ENCODE measurements around the gene CCDC174. TPM values are rescaled to one million over a fixed set of nuclear protein-coding genes. Genes with fewer than 3 reads are reported as not detected.
"Not testable (repeated sequence)": the region's sequence is repeated elsewhere in the genome, so short reads cannot be mapped to it uniquely, and the experiment has no call there.

CCDC174 gene
- total RNA-seq, 4 donors from 2014 or later, result 15.8 to 24.0 (median 20.2) TPM

DNA sequence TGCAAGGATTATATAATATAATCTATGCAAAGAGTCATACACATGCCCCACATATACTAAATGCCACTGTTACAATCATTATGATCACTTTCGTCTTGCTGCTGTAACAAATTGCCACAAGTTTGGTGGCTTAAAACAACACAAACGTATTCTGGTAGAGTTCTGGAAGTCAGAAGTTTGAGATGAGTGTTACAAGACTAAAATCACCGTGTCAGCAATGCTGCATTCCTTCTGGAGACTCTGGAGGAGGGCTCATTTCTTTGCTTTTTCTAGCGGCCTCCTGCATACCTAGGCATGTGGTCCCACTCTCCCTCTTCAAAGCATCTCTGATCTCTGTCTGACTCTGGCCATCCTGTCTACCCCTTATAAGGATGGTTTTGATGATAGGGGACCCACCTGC lies 1.4 kb upstream of the CCDC174 start:
- Histone ChIP-seq H3K27ac (no peak overlapping the region), H3K4me1 (peaks cover 13 to 32% (median 19%) of the 10 kb centered on the region in 3 donors), H3K27me3 (no peaks in the 10 kb centered on the region), H3K4me3 (no peak overlapping the region), H3K36me3 (peaks cover 0 to 10% of the 10 kb centered on the region in 2 donors), H3K9me3 (no peaks in the 10 kb centered on the region)
- no peak for ATAC-seq
- TF ChIP-seq, protein P1, sequence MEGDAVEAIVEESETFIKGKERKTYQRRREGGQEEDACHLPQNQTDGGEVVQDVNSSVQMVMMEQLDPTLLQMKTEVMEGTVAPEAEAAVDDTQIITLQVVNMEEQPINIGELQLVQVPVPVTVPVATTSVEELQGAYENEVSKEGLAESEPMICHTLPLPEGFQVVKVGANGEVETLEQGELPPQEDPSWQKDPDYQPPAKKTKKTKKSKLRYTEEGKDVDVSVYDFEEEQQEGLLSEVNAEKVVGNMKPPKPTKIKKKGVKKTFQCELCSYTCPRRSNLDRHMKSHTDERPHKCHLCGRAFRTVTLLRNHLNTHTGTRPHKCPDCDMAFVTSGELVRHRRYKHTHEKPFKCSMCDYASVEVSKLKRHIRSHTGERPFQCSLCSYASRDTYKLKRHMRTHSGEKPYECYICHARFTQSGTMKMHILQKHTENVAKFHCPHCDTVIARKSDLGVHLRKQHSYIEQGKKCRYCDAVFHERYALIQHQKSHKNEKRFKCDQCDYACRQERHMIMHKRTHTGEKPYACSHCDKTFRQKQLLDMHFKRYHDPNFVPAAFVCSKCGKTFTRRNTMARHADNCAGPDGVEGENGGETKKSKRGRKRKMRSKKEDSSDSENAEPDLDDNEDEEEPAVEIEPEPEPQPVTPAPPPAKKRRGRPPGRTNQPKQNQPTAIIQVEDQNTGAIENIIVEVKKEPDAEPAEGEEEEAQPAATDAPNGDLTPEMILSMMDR (IDR thresholded peaks at IDR 0.05), result no peak
- TF ChIP-seq EP300 (IDR thresholded peaks at IDR 0.05), result no peak
- TF ChIP-seq POLR2A (IDR thresholded peaks at IDR 0.05), result no peak
- TF ChIP-seq POLR2AphosphoS5 (IDR thresholded peaks at IDR 0.05), result no peak
- WGBS, 2 donors (ENCODE audit: low coverage in 1 of 2), result 94 to 96% methylated on average over 3 to 4 of the region's 4 CpGs

DNA sequence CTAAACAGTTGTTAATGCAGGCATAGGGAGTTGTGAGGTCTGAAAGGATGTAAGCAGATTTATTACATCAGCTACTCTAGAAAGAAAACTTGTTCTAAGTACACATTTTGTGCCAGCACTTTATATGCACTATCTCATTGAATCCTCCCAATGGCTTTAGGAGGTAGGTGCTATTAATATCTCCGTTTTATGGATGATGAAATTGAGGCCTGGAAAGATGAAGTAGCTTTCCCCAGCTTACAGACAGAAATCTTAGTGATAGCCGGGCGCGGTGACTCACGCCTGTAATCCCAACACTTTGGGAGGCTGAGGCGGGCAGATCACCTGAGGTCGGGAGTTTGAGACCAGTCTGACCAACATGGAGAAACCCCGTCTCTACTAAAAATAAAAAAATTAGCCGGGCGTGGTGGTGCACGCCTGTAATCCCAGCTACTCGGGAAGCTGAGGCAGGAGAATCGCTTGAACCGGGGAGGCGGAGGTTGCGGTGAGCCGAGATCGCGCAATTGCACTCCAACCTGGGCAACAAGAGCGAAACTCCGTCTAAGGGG lies 872 bp downstream of the CCDC174 start:
- peak overlapping the region; percentile 84 to 93 (median 91) for H3K27ac ChIP-seq
- 77 to 80% methylated on average over 1 to 14 of the region's 21 CpGs for WGBS, 2 donors (ENCODE audit: low coverage in 1 of 2)

DNA sequence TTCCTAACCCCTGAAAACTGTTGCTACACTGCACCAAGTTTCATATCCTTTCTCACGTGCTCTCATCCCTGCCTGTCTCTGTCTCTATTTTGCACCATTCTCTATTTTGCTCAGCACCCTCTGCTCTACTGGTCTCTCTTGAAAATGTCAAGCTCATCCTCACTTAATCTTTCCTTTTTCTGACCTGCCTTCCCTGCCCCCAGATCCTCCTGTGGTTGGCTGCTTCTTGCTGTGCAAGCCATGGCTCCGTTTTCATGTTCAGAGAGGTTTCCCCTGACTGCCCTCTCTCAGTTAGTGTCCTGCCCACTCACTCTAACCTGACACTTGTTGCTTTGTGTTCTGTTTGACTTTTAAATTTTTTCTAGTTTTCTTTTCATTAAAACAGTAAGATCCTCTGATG lies 6.0 kb downstream of the CCDC174 start:
- Histone ChIP-seq H3K36me3 (peaks cover 4 to 84% of the 10 kb centered on the region in 2 donors), H3K9me3 (no peaks in the 10 kb centered on the region), H3K4me3 (no peak overlapping the region), H3K27me3 (no peaks in the 10 kb centered on the region), H3K27ac (no peak overlapping the region), H3K4me1 (peaks cover 12 to 21% (median 15%) of the 10 kb centered on the region in 3 donors)
- TF ChIP-seq EP300 (IDR thresholded peaks at IDR 0.05) (no peak), POLR2A (IDR thresholded peaks at IDR 0.05) (no peak), POLR2AphosphoS5 (IDR thresholded peaks at IDR 0.05) (no peak)
- TF ChIP-seq, protein P1 (IDR thresholded peaks at IDR 0.05), result no peak
- 71 to 79% methylated on average over 2 of the region's 2 CpGs for WGBS, 2 donors (ENCODE audit: low coverage in 1 of 2)
- ATAC-seq, result no peak

More for the DNA sequence above, 872 bp downstream of the CCDC174 start:
- H3K4me1 ChIP-seq, result peaks cover 13 to 32% (median 19%) of the 10 kb centered on the region in 3 donors
- H3K36me3 ChIP-seq, result peaks cover 4 to 33% of the 10 kb centered on the region in 2 donors
- not testable (repeated sequence) for H3K27me3 ChIP-seq, H3K9me3 ChIP-seq, ATAC-seq
- H3K4me3 ChIP-seq, result peak overlapping the region; percentile 77 to 89

DNA sequence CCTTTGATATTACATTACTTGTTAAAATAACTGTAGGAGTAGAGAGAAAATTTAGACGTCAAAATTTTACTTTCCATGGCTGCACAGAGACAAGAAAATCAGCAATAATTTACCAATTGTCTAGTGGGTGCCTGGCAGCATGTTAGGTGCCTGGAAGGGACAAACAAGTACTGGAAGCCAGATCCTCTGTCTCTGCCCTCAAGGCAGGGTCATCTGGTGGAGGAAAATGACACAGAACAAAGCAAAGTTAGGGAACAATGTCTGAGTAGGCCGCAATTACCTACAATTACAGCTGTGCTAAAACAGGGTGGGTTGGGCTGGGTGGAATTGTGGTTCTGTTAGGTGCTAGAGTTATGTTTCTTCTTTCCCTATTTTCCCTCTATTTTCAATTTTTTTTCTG lies 7.4 kb downstream of the CCDC174 start:
- Histone ChIP-seq H3K27me3 (no peaks in the 10 kb centered on the region), H3K27ac (no peak overlapping the region), H3K4me3 (no peak overlapping the region), H3K4me1 (peaks cover 2 to 7% (median 2%) of the 10 kb centered on the region in 3 donors), H3K36me3 (peaks cover 4 to 98% of the 10 kb centered on the region in 2 donors), H3K9me3 (no peaks in the 10 kb centered on the region)
- TF ChIP-seq EP300 (IDR thresholded peaks at IDR 0.05) (no peak), POLR2AphosphoS5 (IDR thresholded peaks at IDR 0.05) (no peak), POLR2A (IDR thresholded peaks at IDR 0.05) (no peak)
- TF ChIP-seq, protein P1 (IDR thresholded peaks at IDR 0.05), result no peak
- WGBS, 2 donors (ENCODE audit: low coverage in 1 of 2), result 83 to 88% methylated on average over 1 to 2 of the region's 2 CpGs
- ATAC-seq, result no peak

DNA sequence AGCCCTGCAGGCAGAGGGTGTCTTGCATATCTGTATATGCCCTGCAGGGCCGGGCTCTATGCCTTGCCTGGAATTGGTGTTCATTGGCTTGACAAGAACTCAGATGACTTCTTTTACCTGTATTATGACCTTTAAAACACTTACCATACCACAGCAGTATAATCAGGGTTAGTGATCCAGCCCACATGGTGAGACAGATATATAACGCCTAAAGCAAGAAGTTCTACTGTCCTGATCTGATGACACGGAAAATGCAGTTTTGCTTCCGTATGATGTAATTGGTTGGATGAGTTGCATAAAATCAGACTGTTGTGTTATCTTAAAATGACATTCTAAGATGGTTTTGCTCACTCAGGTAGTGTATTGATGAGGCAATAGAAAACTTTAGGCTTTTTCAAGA lies 9.4 kb downstream of the CCDC174 start:
- Histone ChIP-seq H3K27ac (no peak overlapping the region), H3K9me3 (no peaks in the 10 kb centered on the region), H3K4me3 (no peak overlapping the region), H3K4me1 (peaks cover 0 to 4% (median 0%) of the 10 kb centered on the region in 3 donors), H3K36me3 (peaks cover 4 to 100% of the 10 kb centered on the region in 2 donors), H3K27me3 (no peaks in the 10 kb centered on the region)
- no peak for ATAC-seq
- no peak for TF ChIP-seq POLR2AphosphoS5 (IDR thresholded peaks at IDR 0.05)
- TF ChIP-seq, protein P1 (IDR thresholded peaks at IDR 0.05), result no peak
- 76 to 81% methylated on average over 4 of the region's 4 CpGs for WGBS, 2 donors (ENCODE audit: low coverage in 1 of 2)
